Naive B cell (primary cell): Measurements from ENCODE around the gene EPM2A. TPM values are rescaled to one million over a fixed set of nuclear protein-coding genes. Genes with fewer than 3 reads are reported as not detected.

Experiments
- ATAC-seq, 2 donors: fragments of 150-1000 bp; cut with Tn5 transposase; 2 replicates each; pipeline ENCODE4 v1.10.0; 2021; ENCODE audit warnings: low read depth in 2 of 2, mild to moderate bottlenecking in 2 of 2, moderate library complexity in 2 of 2
- DNase-seq: peaks from one replicate; pipeline ENCODE4 v3.0.0; 2022
- H3K27ac Mint-ChIP-seq, 6 donors: one replicate each; pipeline ENCODE4 v1.8.0; 2020 to 2022; ENCODE audit warnings: mild to moderate bottlenecking in 6 of 6, mixed read lengths in 6 of 6, moderate library complexity in 5 of 6, inconsistent platforms in 2 of 6
- H3K27me3 Mint-ChIP-seq, 3 donors: one replicate each; pipeline ENCODE4 v1.8.0; 2021 to 2022; ENCODE audit warnings: mixed read lengths in 3 of 3, mild to moderate bottlenecking in 1 of 3
- H3K36me3 Mint-ChIP-seq, 2 donors: one replicate each; pipeline ENCODE4 v1.8.0; 2020 to 2022; ENCODE audit warnings: mixed read lengths in 2 of 2, inconsistent platforms in 1 of 2, mild to moderate bottlenecking in 1 of 2
- H3K4me1 Mint-ChIP-seq, 3 donors: one replicate each; pipeline ENCODE4 v1.8.0; 2020 to 2022; ENCODE audit warnings: mixed read lengths in 3 of 3, inconsistent platforms in 1 of 3, mild to moderate bottlenecking in 1 of 3, moderate library complexity in 1 of 3
- H3K4me3 Mint-ChIP-seq, 8 donors: one replicate each; pipeline ENCODE4 v1.8.0; 2020 to 2022; ENCODE audit warnings: mild to moderate bottlenecking in 8 of 8, mixed read lengths in 8 of 8, moderate library complexity in 8 of 8, inconsistent platforms in 2 of 8
- H3K9me3 Mint-ChIP-seq, 7 donors: one replicate each; pipeline ENCODE4 v1.8.0; 2020 to 2022; ENCODE audit warnings: mixed read lengths in 7 of 7, mild to moderate bottlenecking in 5 of 7, inconsistent platforms in 2 of 7, moderate library complexity in 1 of 7
- polyA plus RNA-seq, 6 donors: library from polyadenylated mRNA; unstranded; fragments of 300-500 nt; fragmentation: Illumina TruSeq; gene quantifications; one replicate each; pipeline ENCODE4 v1.2.3, GENCODE V29; 2021; ENCODE audit warnings: low read depth in 6 of 6

The EPM2A gene
- polyA plus RNA-seq, 6 donors from 2014 or later: 14.1 to 22.9 (median 17.1) TPM

DNA sequence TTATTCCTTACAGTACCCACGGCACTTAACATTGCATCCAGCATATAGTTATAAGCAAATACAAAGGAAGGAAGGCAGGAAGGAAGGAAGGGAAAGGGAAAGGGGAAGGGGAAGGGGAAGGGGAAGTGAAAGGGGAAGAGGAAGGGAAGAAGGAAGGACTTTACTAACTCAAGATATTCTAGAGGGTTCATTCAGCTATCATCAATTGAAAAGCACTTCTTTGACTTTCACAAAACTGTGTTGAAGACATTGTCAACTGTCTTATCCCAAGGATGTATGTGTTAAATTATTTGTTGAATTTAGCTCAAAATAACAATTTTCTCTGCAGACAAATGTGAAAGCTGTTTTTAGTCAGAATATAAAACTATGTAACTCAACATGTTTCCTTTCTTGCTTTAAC, 87.7 kb downstream of the EPM2A start:
- no peaks in the 10 kb centered on the region for H3K9me3 Mint-ChIP-seq
- ATAC-seq (no peak), DNase-seq (no peak)
- H3K36me3 Mint-ChIP-seq: peaks cover 8 to 11% of the 10 kb centered on the region in 2 donors
- no peak overlapping the region for H3K27ac Mint-ChIP-seq
- H3K4me3 Mint-ChIP-seq: no peak overlapping the region
- H3K27me3 Mint-ChIP-seq: no peaks in the 10 kb centered on the region
- H3K4me1 Mint-ChIP-seq: peaks cover under 1 to 5% (median 2%) of the 10 kb centered on the region in 3 donors

DNA sequence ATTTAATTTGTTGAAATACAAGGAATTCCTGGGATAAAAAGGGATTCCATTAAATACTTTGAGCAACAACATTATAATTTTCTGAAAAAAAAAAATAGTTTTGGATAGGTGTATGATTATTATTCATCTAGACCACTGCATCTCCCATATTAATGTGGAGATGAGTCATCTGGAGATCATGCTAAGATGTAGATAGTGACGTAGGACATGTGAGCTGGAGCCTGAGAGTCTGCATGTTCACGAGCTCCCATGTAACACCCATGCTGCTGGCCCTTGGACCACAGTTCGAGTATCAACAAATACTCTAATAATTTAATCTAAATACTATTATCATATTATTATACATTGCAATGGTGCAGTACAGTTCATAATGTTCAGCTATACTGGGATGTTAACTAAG, 91.6 kb downstream of the EPM2A start:
- Mint-ChIP-seq H3K4me3 (no peak overlapping the region), H3K36me3 (peaks cover 4 to 8% of the 10 kb centered on the region in 2 donors), H3K4me1 (peaks cover 2 to 5% (median 4%) of the 10 kb centered on the region in 3 donors), H3K27ac (no peak overlapping the region), H3K9me3 (no peaks in the 10 kb centered on the region), H3K27me3 (no peaks in the 10 kb centered on the region)
- no peak for DNase-seq
- ATAC-seq: no peak

GRCh38 chr6:145633981-145634627, 101.2 kb downstream of the EPM2A start:
- Mint-ChIP-seq H3K4me1 (peaks cover 7 to 12% (median 9%) of the 10 kb centered on the region in 3 donors), H3K27me3 (no peaks in the 10 kb centered on the region), H3K9me3 (no peaks in the 10 kb centered on the region), H3K4me3 (no peak overlapping the region), H3K36me3 (peaks cover 0 to 12% of the 10 kb centered on the region in 2 donors), H3K27ac (peak overlapping the region in 2 of 6 donors; percentile 7 to 50)
- DNase-seq (peak; percentile 48), ATAC-seq (peak; percentile 60 to 70)

- Mint-ChIP-seq H3K4me3 (no peak overlapping the region), H3K27me3 (no peaks in the 10 kb centered on the region), H3K36me3 (peaks cover 0 to 20% of the 10 kb centered on the region in 2 donors), H3K27ac (no peak overlapping the region), H3K9me3 (no peaks in the 10 kb centered on the region), H3K4me1 (peaks cover 7 to 12% (median 9%) of the 10 kb centered on the region in 3 donors)
- DNase-seq (no peak), ATAC-seq (no peak)
These were observed 102.3 kb downstream of the EPM2A start for GRCh38 chr6:145632971-145633370.

- ATAC-seq: no peak
- peaks cover 7 to 12% (median 9%) of the 10 kb centered on the region in 3 donors for H3K4me1 Mint-ChIP-seq
- peak overlapping the region in 1 of 6 donors; percentile 37 for H3K27ac Mint-ChIP-seq
- peaks cover 6 to 30% of the 10 kb centered on the region in 2 donors for H3K36me3 Mint-ChIP-seq
- no peaks in the 10 kb centered on the region for H3K9me3 Mint-ChIP-seq
- DNase-seq: no peak
- H3K4me3 Mint-ChIP-seq: no peak overlapping the region
- no peaks in the 10 kb centered on the region for H3K27me3 Mint-ChIP-seq
These were observed 103.9 kb downstream of the EPM2A start for GRCh38 chr6:145631374-145631773.

DNA sequence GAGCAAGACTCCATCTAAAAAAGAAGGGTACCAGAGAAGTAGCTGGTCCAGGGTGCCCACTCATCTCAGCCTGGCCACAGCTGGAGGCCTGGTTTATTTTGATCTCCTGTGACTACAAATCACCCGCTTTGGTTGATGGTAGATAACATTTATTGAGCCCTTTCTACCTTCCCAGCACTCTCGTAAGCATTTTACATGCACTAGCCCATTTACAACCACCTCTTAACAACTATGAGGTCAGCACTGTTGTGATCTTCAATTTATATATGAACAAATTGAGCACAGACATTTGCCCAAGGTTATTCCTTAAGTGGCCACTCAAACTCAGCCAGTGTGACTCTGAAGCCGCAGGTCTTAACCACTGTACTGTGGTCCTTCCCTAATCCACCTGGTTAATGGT, 104.7 kb downstream of the EPM2A start:
- no peaks in the 10 kb centered on the region for H3K27me3 Mint-ChIP-seq
- DNase-seq (no peak), ATAC-seq (no peak)
- peaks cover 7 to 12% (median 9%) of the 10 kb centered on the region in 3 donors for H3K4me1 Mint-ChIP-seq
- H3K4me3 Mint-ChIP-seq: no peak overlapping the region
- peaks cover 6 to 35% of the 10 kb centered on the region in 2 donors for H3K36me3 Mint-ChIP-seq
- no peaks in the 10 kb centered on the region for H3K9me3 Mint-ChIP-seq
- H3K27ac Mint-ChIP-seq: no peak overlapping the region

DNA sequence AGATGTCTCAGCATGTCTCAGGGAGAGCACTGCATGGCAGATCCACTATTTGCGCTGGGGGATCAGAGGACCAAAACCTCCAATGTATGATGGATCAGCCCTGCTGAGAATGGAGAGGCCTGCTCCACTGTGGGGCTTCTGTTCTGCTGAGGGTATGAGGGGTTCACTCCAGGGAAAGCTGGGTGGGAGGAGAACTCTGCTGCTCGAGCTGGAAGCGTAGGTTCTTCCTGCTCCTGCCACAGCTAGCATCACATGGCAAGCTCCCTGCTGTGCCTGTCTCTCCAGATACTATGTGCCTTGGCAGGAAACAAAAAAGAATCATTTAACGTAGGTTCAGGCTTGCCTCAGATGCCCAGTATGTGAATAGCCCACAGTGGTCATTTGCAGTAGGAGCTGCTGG, 105.8 kb downstream of the EPM2A start:
- H3K27me3 Mint-ChIP-seq: no peaks in the 10 kb centered on the region
- peaks cover 6 to 35% of the 10 kb centered on the region in 2 donors for H3K36me3 Mint-ChIP-seq
- H3K9me3 Mint-ChIP-seq: no peaks in the 10 kb centered on the region
- ATAC-seq: no peak
- no peak overlapping the region for H3K4me3 Mint-ChIP-seq
- H3K4me1 Mint-ChIP-seq: peaks cover 5 to 9% (median 8%) of the 10 kb centered on the region in 3 donors
- no peak for DNase-seq
- no peak overlapping the region for H3K27ac Mint-ChIP-seq

- no peak overlapping the region for H3K27ac Mint-ChIP-seq
- H3K4me3 Mint-ChIP-seq: no peak overlapping the region
- no peaks in the 10 kb centered on the region for H3K27me3 Mint-ChIP-seq
- H3K9me3 Mint-ChIP-seq: no peaks in the 10 kb centered on the region
- DNase-seq (no peak), ATAC-seq (no peak)
- peaks cover 0 to 3% (median 0%) of the 10 kb centered on the region in 3 donors for H3K4me1 Mint-ChIP-seq
- H3K36me3 Mint-ChIP-seq: peaks cover 6 to 35% of the 10 kb centered on the region in 2 donors
These were observed 107.9 kb downstream of the EPM2A start for GRCh38 chr6:145627451-145627850.

DNA sequence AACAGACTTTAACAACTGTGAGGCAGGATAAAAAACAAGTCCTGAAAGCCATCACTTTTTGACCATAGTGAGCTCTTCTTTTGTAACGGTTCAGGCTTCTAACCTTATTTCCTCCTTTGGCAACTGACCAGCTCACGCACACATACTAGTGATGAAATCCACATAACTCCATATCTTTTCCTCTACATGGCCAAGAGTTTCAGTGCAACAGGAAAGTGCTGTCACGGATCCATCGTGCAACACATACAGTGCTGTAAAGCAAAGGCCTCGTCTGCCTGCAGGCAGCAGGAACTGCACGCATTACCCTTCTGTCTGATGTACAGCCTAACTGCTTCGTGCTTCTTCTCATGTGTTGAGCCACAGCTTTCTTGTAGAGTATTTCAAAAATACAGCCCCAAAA, 108.5 kb downstream of the EPM2A start:
- Mint-ChIP-seq H3K36me3 (peaks cover 6 to 31% of the 10 kb centered on the region in 2 donors), H3K27me3 (no peaks in the 10 kb centered on the region), H3K27ac (no peak overlapping the region), H3K4me1 (peaks cover 0 to 3% (median under 1%) of the 10 kb centered on the region in 3 donors), H3K4me3 (no peak overlapping the region), H3K9me3 (no peaks in the 10 kb centered on the region)
- DNase-seq (no peak), ATAC-seq (no peak)

- ATAC-seq (no peak), DNase-seq (no peak)
- H3K36me3 Mint-ChIP-seq: peaks cover 16 to 18% of the 10 kb centered on the region in 2 donors
- H3K27me3 Mint-ChIP-seq: no peaks in the 10 kb centered on the region
- peaks cover 0 to 5% (median 0%) of the 10 kb centered on the region in 3 donors for H3K4me1 Mint-ChIP-seq
- H3K4me3 Mint-ChIP-seq: no peak overlapping the region
- H3K9me3 Mint-ChIP-seq: peaks cover 5 to 14% (median 7%) of the 10 kb centered on the region in 7 donors
- H3K27ac Mint-ChIP-seq: no peak overlapping the region
These were observed 112.1 kb downstream of the EPM2A start for GRCh38 chr6:145623231-145623630.

DNA sequence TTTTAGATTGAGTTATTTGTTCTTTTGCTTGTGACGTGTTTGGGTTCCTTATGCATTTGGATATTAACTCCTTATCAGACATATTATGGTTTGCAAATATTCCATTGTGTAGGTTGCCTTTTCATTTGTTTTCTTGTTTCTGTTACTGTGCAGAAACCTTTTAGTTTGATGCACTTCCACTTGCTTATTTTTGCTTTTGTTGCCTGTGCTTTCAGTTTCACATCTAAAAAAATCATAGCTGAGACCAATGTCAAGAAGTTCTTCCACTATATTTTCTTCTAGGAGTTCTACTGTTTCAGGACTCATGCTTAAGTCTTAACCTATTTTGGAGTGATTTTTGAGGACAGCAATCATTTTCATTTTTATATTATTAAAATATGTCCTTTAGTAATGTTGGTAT, 113.5 kb downstream of the EPM2A start:
- no peaks in the 10 kb centered on the region for H3K27me3 Mint-ChIP-seq
- ATAC-seq: no peak
- no peak overlapping the region for H3K27ac Mint-ChIP-seq
- no peak overlapping the region for H3K4me3 Mint-ChIP-seq
- H3K36me3 Mint-ChIP-seq: peaks cover 9 to 17% of the 10 kb centered on the region in 2 donors
- no peak for DNase-seq
- peaks cover 6 to 24% (median 12%) of the 10 kb centered on the region in 7 donors for H3K9me3 Mint-ChIP-seq
- H3K4me1 Mint-ChIP-seq: peaks cover 0 to 5% (median 0%) of the 10 kb centered on the region in 3 donors

DNA sequence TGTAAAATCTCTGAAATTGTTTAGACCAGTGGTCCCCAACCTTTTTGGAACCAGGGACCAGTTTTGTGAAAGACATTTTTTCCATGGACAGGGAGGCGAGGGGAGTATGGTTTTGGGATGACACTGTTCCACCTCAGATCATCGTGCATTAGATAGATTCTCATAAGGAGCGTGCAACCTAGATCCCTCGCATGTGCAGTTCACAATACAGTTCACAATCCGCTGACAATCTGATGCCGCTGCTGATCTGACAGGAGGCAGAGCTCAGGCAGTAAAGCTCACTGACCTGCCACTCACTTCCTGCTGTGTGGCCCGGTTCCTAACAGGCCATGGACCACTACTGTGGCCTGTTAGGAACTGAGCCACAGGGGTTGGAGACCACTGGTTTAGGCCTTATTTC, 115.2 kb downstream of the EPM2A start:
- Mint-ChIP-seq H3K27ac (peak overlapping the region in 1 of 6 donors; percentile 8), H3K4me3 (no peak overlapping the region), H3K36me3 (peaks cover 0 to 16% of the 10 kb centered on the region in 2 donors), H3K27me3 (no peaks in the 10 kb centered on the region), H3K9me3 (peaks cover 6 to 26% (median 14%) of the 10 kb centered on the region in 7 donors), H3K4me1 (peaks cover 0 to 5% (median 0%) of the 10 kb centered on the region in 3 donors)
- DNase-seq: no peak
- ATAC-seq: no peak

GRCh38 chr6:145609521-145609920, 125.8 kb downstream of the EPM2A start:
- peaks cover 0 to 4% (median 0%) of the 10 kb centered on the region in 7 donors for H3K9me3 Mint-ChIP-seq
- no peak overlapping the region for H3K4me3 Mint-ChIP-seq
- DNase-seq (no peak), ATAC-seq (no peak)
- H3K4me1 Mint-ChIP-seq: no peaks in the 10 kb centered on the region
- H3K36me3 Mint-ChIP-seq: peaks cover 0 to 7% of the 10 kb centered on the region in 2 donors
- H3K27me3 Mint-ChIP-seq: peaks cover 0 to 6% (median 0%) of the 10 kb centered on the region in 3 donors
- no peak overlapping the region for H3K27ac Mint-ChIP-seq

- Mint-ChIP-seq H3K4me1 (no peaks in the 10 kb centered on the region), H3K36me3 (peaks cover 0 to 7% of the 10 kb centered on the region in 2 donors), H3K4me3 (no peak overlapping the region), H3K9me3 (peaks cover 0 to 4% (median 0%) of the 10 kb centered on the region in 7 donors), H3K27me3 (peaks cover 0 to 6% (median 0%) of the 10 kb centered on the region in 3 donors), H3K27ac (no peak overlapping the region)
- ATAC-seq (no peak), DNase-seq (no peak)
These were observed 126.5 kb downstream of the EPM2A start for GRCh38 chr6:145608850-145609249.
